ENCODE measurements around the gene ATP9B. TPM values are rescaled to one million over a fixed set of nuclear protein-coding genes. Genes with fewer than 3 reads are reported as not detected.
A peak's percentile ranks its signal among the peaks of the same experiment; 100 is the strongest.

ATP9B gene
- total and polyA plus RNA-seq, 4 donors: 12.6 to 77.0 (median 29.9) TPM

DNA sequence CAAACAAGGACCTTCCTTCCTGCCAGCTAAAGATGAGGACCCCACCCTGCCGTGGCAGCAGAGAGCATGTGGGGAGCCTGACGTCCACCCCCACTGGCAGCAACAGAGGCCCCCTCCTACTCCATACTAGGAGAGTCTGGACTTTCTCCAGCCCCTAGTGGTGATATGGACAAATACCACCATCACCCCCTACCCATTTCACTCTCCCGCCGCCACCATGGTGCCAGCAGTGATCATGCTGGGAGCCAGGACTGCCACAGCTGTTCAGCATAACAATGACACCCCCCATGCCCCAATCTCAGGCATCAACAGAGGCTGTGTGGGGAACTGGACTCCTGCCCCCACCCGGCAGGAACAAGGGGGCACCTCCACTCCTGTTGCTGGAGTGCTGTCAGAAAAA is 42.7 kb upstream of the ATP9B start:
- H3K27ac ChIP-seq (ENCODE audit: low read depth in 1 of 2, low read length in 1 of 2): no peak overlapping the region
- H3K4me3 ChIP-seq: no peak overlapping the region
- H3K36me3 ChIP-seq (ENCODE audit: control insufficient read depth in 4 of 4, insufficient read depth in 4 of 4, low read length in 4 of 4): no peaks in the 10 kb centered on the region
- WGBS, 2 donors: 32 to 37% methylated on average over 5 of the region's 5 CpGs
- no peaks in the 10 kb centered on the region for H3K27me3 ChIP-seq (ENCODE audit: control insufficient read depth in 3 of 3, insufficient read depth in 3 of 3, low read length in 2 of 3)
- TF ChIP-seq, protein P1, sequence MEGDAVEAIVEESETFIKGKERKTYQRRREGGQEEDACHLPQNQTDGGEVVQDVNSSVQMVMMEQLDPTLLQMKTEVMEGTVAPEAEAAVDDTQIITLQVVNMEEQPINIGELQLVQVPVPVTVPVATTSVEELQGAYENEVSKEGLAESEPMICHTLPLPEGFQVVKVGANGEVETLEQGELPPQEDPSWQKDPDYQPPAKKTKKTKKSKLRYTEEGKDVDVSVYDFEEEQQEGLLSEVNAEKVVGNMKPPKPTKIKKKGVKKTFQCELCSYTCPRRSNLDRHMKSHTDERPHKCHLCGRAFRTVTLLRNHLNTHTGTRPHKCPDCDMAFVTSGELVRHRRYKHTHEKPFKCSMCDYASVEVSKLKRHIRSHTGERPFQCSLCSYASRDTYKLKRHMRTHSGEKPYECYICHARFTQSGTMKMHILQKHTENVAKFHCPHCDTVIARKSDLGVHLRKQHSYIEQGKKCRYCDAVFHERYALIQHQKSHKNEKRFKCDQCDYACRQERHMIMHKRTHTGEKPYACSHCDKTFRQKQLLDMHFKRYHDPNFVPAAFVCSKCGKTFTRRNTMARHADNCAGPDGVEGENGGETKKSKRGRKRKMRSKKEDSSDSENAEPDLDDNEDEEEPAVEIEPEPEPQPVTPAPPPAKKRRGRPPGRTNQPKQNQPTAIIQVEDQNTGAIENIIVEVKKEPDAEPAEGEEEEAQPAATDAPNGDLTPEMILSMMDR (IDR thresholded peaks at IDR 0.05; ENCODE audit: control extremely low read depth, extremely low read depth): no peak
- H3K4me1 ChIP-seq (ENCODE audit: control insufficient read depth in 5 of 5, insufficient read depth in 5 of 5, low read length in 5 of 5): no peaks in the 10 kb centered on the region
- ATAC-seq (ENCODE audit: insufficient read depth, low FRiP score) (no peak), DNase-seq (no peak)
- no peak overlapping the region for H3K9ac ChIP-seq (ENCODE audit: insufficient read depth in 1 of 2, low read length in 2 of 2)
- H3K9me3 ChIP-seq (ENCODE audit: control insufficient read depth in 4 of 4, insufficient read depth in 3 of 4, low read length in 3 of 4): peaks cover 0 to 17% (median 2%) of the 10 kb centered on the region in 4 donors

DNA sequence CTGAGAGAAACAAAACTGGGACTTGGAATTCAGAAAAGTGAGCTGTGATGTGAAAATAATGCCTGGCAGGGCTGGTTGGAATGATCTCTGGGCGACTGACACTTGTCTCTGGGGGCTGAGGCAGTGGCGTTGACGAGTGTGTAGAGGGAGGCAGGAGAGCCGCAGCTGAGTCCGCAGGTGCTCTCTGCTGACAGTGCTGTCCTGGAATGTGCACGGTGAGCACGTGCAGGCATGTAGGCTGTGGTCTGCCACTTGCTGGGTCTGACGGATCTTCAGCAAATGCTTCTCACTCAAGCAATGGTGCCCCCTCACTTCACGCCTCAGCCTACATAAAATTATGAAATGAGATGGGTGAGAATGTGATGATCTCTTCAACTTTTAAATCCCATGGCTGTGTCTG is 38.5 kb upstream of the ATP9B start:
- Histone ChIP-seq H3K9ac (ENCODE audit: insufficient read depth in 1 of 2, low read length in 2 of 2) (no peak overlapping the region), H3K4me3 (no peak overlapping the region), H3K36me3 (ENCODE audit: control insufficient read depth in 4 of 4, insufficient read depth in 4 of 4, low read length in 4 of 4) (no peaks in the 10 kb centered on the region), H3K27me3 (ENCODE audit: control insufficient read depth in 3 of 3, insufficient read depth in 3 of 3, low read length in 2 of 3) (no peaks in the 10 kb centered on the region), H3K27ac (ENCODE audit: low read depth in 1 of 2, low read length in 1 of 2) (no peak overlapping the region), H3K4me1 (ENCODE audit: control insufficient read depth in 5 of 5, insufficient read depth in 5 of 5, low read length in 5 of 5) (no peaks in the 10 kb centered on the region), H3K9me3 (ENCODE audit: control insufficient read depth in 4 of 4, insufficient read depth in 3 of 4, low read length in 3 of 4) (peaks cover 0 to 12% (median 2%) of the 10 kb centered on the region in 4 donors)
- TF ChIP-seq, protein P1 (IDR thresholded peaks at IDR 0.05; ENCODE audit: control extremely low read depth, extremely low read depth): no peak
- DNase-seq (no peak), ATAC-seq (ENCODE audit: insufficient read depth, low FRiP score) (no peak)
- 85 to 89% methylated on average over 9 of the region's 9 CpGs for WGBS, 2 donors

DNA sequence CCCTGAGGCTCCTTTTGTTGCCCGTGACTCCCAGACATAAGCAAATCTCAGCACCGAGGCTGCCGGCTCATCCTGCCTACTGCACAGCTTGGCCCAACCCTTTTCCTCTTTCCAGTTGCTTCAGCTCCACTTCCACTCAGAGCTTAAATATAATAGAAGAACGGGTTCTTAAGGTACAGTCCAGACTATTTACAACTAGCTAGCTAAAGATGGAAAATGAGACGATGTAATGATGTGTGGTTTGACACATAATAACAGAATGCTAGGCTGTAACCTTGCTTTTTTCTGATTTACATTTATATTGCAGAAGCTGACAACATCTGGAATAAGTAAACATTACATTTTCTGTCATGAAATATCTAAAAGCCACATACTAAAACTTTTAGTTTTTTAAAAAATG is 26.9 kb upstream of the ATP9B start:
- Histone ChIP-seq H3K4me3 (no peak overlapping the region), H3K9me3 (ENCODE audit: control insufficient read depth in 4 of 4, insufficient read depth in 3 of 4, low read length in 3 of 4) (peaks cover 0 to 7% (median 3%) of the 10 kb centered on the region in 4 donors), H3K27ac (ENCODE audit: low read depth in 1 of 2, low read length in 1 of 2) (no peak overlapping the region), H3K9ac (ENCODE audit: insufficient read depth in 1 of 2, low read length in 2 of 2) (no peak overlapping the region), H3K4me1 (ENCODE audit: control insufficient read depth in 5 of 5, insufficient read depth in 5 of 5, low read length in 5 of 5) (peaks cover 0 to 14% (median 0%) of the 10 kb centered on the region in 5 donors), H3K36me3 (ENCODE audit: control insufficient read depth in 4 of 4, insufficient read depth in 4 of 4, low read length in 4 of 4) (no peaks in the 10 kb centered on the region), H3K27me3 (ENCODE audit: control insufficient read depth in 3 of 3, insufficient read depth in 3 of 3, low read length in 2 of 3) (peaks cover 0 to 3% (median 0%) of the 10 kb centered on the region in 3 donors)
- ATAC-seq (ENCODE audit: insufficient read depth, low FRiP score) (no peak), DNase-seq (peak; percentile 51 to 90 (median 88))
- 45 to 59% methylated on average over 5 of the region's 5 CpGs for WGBS, 2 donors
- TF ChIP-seq, protein P1 (IDR thresholded peaks at IDR 0.05; ENCODE audit: control extremely low read depth, extremely low read depth): no peak

DNA sequence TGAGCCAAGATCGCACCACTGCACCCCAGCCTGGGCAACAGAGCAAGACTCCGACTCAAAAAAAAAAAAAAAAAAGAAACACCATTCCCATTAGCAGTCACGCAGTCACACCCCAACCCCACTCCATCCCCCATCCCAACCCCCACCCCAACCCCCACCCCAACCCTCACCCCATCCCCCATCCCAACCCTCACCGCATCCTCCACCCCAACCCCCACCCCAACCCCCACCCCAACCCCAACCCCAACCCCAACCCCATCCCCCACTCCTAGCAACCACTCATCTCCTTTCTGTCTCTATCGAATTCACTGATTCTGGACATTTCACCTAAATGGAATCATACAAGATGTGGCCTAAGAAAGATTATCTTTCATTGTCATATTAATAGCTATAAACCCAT is 25.9 kb upstream of the ATP9B start:
- TF ChIP-seq, protein P1 (IDR thresholded peaks at IDR 0.05; ENCODE audit: control extremely low read depth, extremely low read depth): no peak
- Histone ChIP-seq H3K4me3 (no peak overlapping the region), H3K9me3 (ENCODE audit: control insufficient read depth in 4 of 4, insufficient read depth in 3 of 4, low read length in 3 of 4) (peaks cover 0 to 4% (median 3%) of the 10 kb centered on the region in 4 donors), H3K27me3 (ENCODE audit: control insufficient read depth in 3 of 3, insufficient read depth in 3 of 3, low read length in 2 of 3) (peaks cover 0 to 3% (median 0%) of the 10 kb centered on the region in 3 donors), H3K36me3 (ENCODE audit: control insufficient read depth in 4 of 4, insufficient read depth in 4 of 4, low read length in 4 of 4) (no peaks in the 10 kb centered on the region), H3K27ac (ENCODE audit: low read depth in 1 of 2, low read length in 1 of 2) (no peak overlapping the region), H3K9ac (ENCODE audit: insufficient read depth in 1 of 2, low read length in 2 of 2) (no peak overlapping the region), H3K4me1 (ENCODE audit: control insufficient read depth in 5 of 5, insufficient read depth in 5 of 5, low read length in 5 of 5) (peaks cover 0 to 14% (median 0%) of the 10 kb centered on the region in 5 donors)
- ATAC-seq (ENCODE audit: insufficient read depth, low FRiP score): no peak
- no peak for DNase-seq
- 84 to 90% methylated on average over 3 to 5 of the region's 5 CpGs for WGBS, 2 donors

All from lung (tissue), 12 donors.